ENCODE data around the gene KIAA0825. TPM values are rescaled to one million over a fixed set of nuclear protein-coding genes. Genes with fewer than 3 reads are reported as not detected.
A peak's percentile ranks its signal among the peaks of the same experiment; 100 is the strongest.

KIAA0825 gene
- total and polyA plus RNA-seq, 5 donors: 0.43 to 4.2 (median 3.5) TPM

DNA sequence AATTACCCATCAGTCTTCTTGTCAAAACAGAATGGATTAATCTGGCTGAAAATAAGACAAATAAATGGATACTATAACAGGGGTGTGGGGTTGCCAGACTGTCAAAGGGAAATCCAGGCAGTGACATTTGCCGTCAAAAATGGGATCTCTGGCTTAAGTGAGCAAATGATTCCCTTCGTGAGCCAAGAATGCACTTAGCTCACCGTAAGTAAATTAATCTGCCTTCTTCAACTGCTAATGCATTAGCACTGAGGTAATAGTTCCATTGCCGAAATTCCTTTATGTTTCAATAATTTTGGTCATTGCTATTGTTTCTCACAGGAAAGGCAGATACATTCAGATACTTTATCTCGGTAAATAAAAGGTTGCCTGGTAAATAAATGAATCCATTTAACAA, 377.8 kb downstream of the KIAA0825 start:
- no peak for DNase-seq
- intact Hi-C loops (cut with DNase I): no loop called here
- 56% methylated on average over 5 of the region's 5 CpGs for WGBS
- Histone ChIP-seq H3K4me1 (ENCODE audit: control insufficient read depth, insufficient read depth, low read length) (no peaks in the 10 kb centered on the region), H3K27me3 (ENCODE audit: control insufficient read depth, insufficient read depth) (no peaks in the 10 kb centered on the region), H3K27ac (ENCODE audit: low read length) (no peak overlapping the region), H3K4me3 (ENCODE audit: low read length) (no peak overlapping the region), H3K9me3 (ENCODE audit: control insufficient read depth, low read length) (no peaks in the 10 kb centered on the region)
- no peak for ATAC-seq

DNA sequence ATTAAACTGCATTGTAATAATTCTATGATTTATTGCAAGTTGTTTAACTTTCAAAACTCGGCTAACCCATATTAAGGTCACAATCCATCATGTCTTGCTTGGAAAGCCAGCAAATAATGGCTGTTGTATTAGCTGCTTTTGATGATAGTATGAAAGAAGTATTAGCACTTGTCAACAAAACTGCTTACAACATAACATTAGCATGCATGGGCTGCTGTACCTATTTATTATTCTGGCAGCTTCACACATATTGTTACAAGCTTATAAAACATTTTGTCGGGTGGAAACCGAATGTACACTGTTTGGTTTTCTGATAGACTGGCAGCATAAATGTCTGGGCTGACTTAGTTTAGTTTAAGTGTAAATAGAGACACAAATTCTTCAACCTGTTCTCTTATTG, 378.3 kb downstream of the KIAA0825 start:
- ATAC-seq (no peak), DNase-seq (no peak)
- 55% methylated on average over 3 of the region's 3 CpGs for WGBS
- Histone ChIP-seq H3K27me3 (ENCODE audit: control insufficient read depth, insufficient read depth) (no peaks in the 10 kb centered on the region), H3K27ac (ENCODE audit: low read length) (no peak overlapping the region), H3K4me3 (ENCODE audit: low read length) (no peak overlapping the region), H3K9me3 (ENCODE audit: control insufficient read depth, low read length) (no peaks in the 10 kb centered on the region), H3K4me1 (ENCODE audit: control insufficient read depth, insufficient read depth, low read length) (no peaks in the 10 kb centered on the region)
- intact Hi-C loops (cut with DNase I): no loop called here

DNA sequence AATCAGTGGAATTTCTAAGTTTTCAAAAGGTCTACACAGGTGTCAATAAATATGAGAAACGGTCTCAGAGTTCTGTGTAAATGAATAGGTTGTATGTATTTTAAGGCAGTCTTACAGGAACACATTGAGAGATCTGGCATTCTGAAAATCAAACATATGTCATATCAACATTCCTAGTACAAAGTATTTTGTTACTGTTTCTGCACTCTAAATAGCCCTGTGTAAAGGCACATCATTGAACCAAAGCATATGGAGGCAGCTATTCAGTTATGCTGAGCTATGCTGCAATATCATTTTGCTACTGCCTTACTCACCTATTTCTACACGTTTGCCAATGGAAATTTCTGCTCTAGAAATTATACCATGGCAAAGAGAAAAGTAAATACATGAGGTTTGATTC, 379.1 kb downstream of the KIAA0825 start:
- Histone ChIP-seq H3K4me3 (ENCODE audit: low read length) (no peak overlapping the region), H3K27ac (ENCODE audit: low read length) (no peak overlapping the region), H3K9me3 (ENCODE audit: control insufficient read depth, low read length) (no peaks in the 10 kb centered on the region), H3K4me1 (ENCODE audit: control insufficient read depth, insufficient read depth, low read length) (no peaks in the 10 kb centered on the region), H3K27me3 (ENCODE audit: control insufficient read depth, insufficient read depth) (no peaks in the 10 kb centered on the region)
- intact Hi-C loops (cut with DNase I): no loop called here
- DNase-seq (no peak), ATAC-seq (no peak)
- WGBS: 57% methylated on average over 2 of the region's 2 CpGs

DNA sequence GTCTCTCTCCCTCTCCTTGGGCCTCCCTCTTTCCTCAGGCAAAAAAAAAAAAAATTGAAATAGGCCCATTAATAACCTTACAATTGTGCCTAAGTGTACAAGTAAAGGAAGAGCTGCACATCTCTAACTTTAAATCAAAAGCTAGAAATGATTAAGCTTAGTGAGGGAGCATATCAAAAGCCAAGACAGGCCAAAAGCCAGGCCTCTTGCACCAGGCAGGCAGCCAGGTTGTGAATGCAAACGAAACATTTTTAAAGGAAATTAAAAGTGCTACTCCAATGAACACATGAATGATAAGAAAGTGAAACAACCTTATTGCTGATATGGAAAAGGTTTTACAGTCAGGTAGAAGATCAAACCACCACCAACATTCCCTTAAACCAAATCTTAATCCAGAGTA, 383.4 kb downstream of the KIAA0825 start:
- no peak overlapping the region for H3K27ac ChIP-seq (ENCODE audit: low read length)
- H3K4me3 ChIP-seq (ENCODE audit: low read length): no peak overlapping the region
- intact Hi-C loops (cut with DNase I): no loop called here
- 55% methylated on average over 1 of the region's 1 CpG for WGBS
- no peaks in the 10 kb centered on the region for H3K4me1 ChIP-seq (ENCODE audit: control insufficient read depth, insufficient read depth, low read length)
- no peaks in the 10 kb centered on the region for H3K9me3 ChIP-seq (ENCODE audit: control insufficient read depth, low read length)
- DNase-seq: no peak
- no peak for ATAC-seq
- no peaks in the 10 kb centered on the region for H3K27me3 ChIP-seq (ENCODE audit: control insufficient read depth, insufficient read depth)

DNA sequence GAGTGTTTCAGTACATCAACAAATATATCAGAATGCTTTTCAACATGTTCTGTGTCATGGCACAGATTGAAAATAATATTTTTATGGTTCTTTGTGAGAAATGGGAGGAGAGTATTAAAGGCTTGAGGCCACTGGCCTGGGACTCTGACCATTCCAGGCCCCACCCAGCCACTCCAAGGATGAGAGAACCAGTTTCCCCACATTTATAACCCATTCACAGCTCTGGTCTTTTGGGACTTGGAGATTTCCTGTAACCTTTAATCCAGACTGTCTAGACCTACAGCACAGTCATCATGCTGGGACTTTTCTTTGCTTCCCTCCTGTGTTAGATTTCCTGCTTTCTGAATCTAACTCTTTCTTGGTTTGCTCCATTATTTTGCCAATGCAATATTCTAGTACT, 389.6 kb downstream of the KIAA0825 start:
- Histone ChIP-seq H3K9me3 (ENCODE audit: control insufficient read depth, low read length) (no peaks in the 10 kb centered on the region), H3K4me3 (ENCODE audit: low read length) (no peak overlapping the region), H3K27ac (ENCODE audit: low read length) (no peak overlapping the region), H3K27me3 (ENCODE audit: control insufficient read depth, insufficient read depth) (no peaks in the 10 kb centered on the region), H3K4me1 (ENCODE audit: control insufficient read depth, insufficient read depth, low read length) (no peaks in the 10 kb centered on the region)
- intact Hi-C loops (cut with DNase I): no loop called here
- no peak for ATAC-seq
- peak in 2 of 3 donors; percentile 11 to 31 for DNase-seq

DNA sequence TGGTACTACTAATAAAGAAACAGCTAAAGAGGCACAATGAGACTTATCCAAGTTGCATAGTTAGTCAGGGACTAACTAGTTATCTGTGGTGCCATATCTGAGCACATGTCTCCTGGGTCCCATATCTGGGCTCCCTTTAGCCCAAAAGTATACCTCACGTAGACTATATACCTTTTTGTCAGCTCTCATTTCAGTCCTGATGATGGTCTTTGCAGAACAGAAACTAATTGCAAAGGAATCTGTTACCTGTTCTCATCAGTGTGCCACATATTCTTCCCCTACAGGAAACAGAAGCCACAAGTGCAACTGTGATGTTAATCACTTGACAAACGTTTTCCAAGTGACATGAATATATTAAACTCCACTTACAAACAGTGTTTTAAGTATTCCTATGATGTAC, 395.2 kb downstream of the KIAA0825 start:
- intact Hi-C loops (cut with DNase I): no loop called here

DNA sequence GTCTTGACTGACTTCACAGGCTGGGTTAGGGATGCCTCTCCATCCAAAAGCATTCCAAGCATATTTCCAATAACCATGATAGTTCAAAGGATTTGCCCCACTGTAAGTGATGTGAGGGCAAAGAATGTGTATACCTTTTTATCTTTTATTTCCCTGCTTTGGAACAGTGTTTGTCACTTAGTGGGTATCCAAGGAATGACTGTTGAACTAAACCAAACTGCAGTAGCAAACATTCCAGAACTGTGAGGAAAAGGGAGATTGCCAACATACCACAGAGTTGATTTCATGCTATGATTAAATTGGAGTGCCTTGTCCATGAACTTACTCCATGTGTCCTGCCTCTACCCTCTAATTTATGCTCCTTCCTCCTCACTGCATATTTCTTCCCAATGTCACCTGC, 400.0 kb downstream of the KIAA0825 start:
- Histone ChIP-seq H3K9me3 (ENCODE audit: control insufficient read depth, low read length) (no peaks in the 10 kb centered on the region), H3K27ac (ENCODE audit: low read length) (no peak overlapping the region), H3K4me3 (ENCODE audit: low read length) (no peak overlapping the region), H3K27me3 (ENCODE audit: control insufficient read depth, insufficient read depth) (no peaks in the 10 kb centered on the region), H3K4me1 (ENCODE audit: control insufficient read depth, insufficient read depth, low read length) (no peaks in the 10 kb centered on the region)
- DNase-seq (no peak), ATAC-seq (no peak)
- intact Hi-C loops (cut with DNase I): no loop called here

More for the DNA sequence above, 395.2 kb downstream of the KIAA0825 start:
- Histone ChIP-seq H3K27me3 (ENCODE audit: control insufficient read depth, insufficient read depth) (no peaks in the 10 kb centered on the region), H3K9me3 (ENCODE audit: control insufficient read depth, low read length) (no peaks in the 10 kb centered on the region), H3K4me1 (ENCODE audit: control insufficient read depth, insufficient read depth, low read length) (no peaks in the 10 kb centered on the region), H3K27ac (ENCODE audit: low read length) (no peak overlapping the region), H3K4me3 (ENCODE audit: low read length) (no peak overlapping the region)
- no peak for ATAC-seq
- DNase-seq: no peak
- 42% methylated on average over 2 of the region's 2 CpGs for WGBS

DNA sequence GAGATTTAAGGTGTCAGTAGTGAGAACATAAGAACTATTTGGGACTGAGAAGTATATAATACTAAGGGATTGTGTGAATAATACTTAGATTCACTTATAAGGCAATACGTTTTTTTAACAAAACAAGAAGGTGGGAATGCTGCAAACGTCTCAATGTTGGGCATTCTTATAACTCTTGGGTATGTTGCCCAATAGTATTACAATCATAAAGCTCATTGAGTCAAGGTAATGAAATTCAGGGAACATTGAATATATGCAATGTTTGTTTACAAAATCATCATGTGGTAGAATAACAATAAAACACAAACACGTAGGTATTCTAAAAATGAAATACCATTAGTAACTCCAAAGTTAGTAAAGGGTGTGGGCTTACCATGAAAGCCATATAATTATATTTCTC, 400.7 kb downstream of the KIAA0825 start:
- no peaks in the 10 kb centered on the region for H3K9me3 ChIP-seq (ENCODE audit: control insufficient read depth, low read length)
- no peak overlapping the region for H3K4me3 ChIP-seq (ENCODE audit: low read length)
- no peak for DNase-seq
- no peak for ATAC-seq
- H3K4me1 ChIP-seq (ENCODE audit: control insufficient read depth, insufficient read depth, low read length): no peaks in the 10 kb centered on the region
- 85% methylated on average over 3 of the region's 3 CpGs for WGBS
- H3K27me3 ChIP-seq (ENCODE audit: control insufficient read depth, insufficient read depth): no peaks in the 10 kb centered on the region
- H3K27ac ChIP-seq (ENCODE audit: low read length): no peak overlapping the region
- intact Hi-C loops (cut with DNase I): no loop called here

DNA sequence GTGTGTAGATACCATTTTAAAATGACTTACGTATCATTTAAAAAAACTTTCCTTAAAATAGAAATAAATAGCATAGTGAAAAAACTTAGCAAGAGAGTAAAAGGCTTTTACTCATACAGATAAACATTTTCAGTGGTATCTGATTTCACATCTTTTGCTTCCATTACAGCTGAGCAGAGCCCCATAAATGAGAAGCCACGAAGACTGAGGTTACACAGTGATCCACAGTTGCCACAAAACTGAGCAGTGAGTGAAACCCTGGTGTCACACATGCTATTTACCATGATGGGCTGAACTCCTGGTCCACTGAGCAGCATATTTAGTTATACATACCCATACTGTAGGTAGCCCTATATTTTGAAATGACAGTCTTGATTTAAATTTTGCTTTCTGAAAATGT, 401.2 kb downstream of the KIAA0825 start:
- Histone ChIP-seq H3K27ac (ENCODE audit: low read length) (no peak overlapping the region), H3K27me3 (ENCODE audit: control insufficient read depth, insufficient read depth) (no peaks in the 10 kb centered on the region), H3K4me3 (ENCODE audit: low read length) (no peak overlapping the region), H3K9me3 (ENCODE audit: control insufficient read depth, low read length) (no peaks in the 10 kb centered on the region), H3K4me1 (ENCODE audit: control insufficient read depth, insufficient read depth, low read length) (no peaks in the 10 kb centered on the region)
- 85% methylated on average over 2 of the region's 2 CpGs for WGBS
- intact Hi-C loops (cut with DNase I): no loop called here
- ATAC-seq: no peak
- no peak for DNase-seq

DNA sequence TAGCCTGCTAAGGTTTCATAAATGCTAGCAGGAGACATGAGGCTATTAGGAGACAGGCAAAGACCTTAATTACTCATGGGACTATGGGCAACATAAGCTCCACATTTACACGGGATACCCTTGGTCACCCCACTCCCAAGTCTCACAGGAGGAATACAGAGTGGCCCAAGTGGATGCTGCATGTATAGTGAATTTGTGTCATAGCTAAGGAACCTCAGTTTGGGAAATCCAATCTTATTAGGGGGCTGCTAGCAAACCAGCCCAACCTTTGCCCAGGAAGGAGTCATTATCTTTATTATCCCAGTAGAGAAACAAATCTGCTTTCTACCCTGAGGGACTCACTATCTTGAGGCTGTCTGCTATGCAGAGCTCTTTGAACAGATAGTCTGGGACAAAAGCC, 405.9 kb downstream of the KIAA0825 start:
- no peak for ATAC-seq
- intact Hi-C loops (cut with DNase I): no loop called here
- Histone ChIP-seq H3K27ac (ENCODE audit: low read length) (no peak overlapping the region), H3K4me3 (ENCODE audit: low read length) (no peak overlapping the region), H3K4me1 (ENCODE audit: control insufficient read depth, insufficient read depth, low read length) (no peaks in the 10 kb centered on the region), H3K27me3 (ENCODE audit: control insufficient read depth, insufficient read depth) (no peaks in the 10 kb centered on the region), H3K9me3 (ENCODE audit: control insufficient read depth, low read length) (no peaks in the 10 kb centered on the region)
- DNase-seq: no peak
- 62% methylated on average over 1 of the region's 1 CpG for WGBS

DNA sequence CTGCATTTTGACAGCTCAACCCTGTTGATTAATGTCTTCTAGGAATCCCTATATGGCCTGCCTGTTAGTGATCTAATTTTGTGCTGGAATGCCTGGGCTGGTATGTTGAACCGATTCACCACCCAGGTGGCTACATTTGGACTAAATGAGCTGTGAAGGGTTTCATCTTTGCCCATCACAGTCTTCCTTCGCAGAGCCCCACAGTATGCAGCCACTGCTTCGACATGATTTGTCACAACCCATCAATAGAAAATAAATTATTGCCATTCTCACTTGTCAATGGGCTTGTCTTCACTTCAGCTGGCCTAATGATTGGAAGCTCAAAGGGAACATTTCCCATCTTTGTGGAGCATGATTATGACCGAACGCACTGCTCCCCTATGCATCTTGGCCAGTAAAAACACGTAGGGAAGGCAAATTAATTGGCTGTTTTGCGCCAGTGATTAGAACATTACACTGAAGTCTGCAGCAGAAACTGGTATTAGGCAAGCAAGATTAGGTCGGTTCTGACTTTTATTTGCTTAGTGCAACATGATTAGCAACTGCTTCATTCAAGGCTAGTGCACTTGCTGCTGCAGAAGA, 408.5 kb downstream of the KIAA0825 start:
- Histone ChIP-seq H3K27me3 (ENCODE audit: control insufficient read depth, insufficient read depth) (no peaks in the 10 kb centered on the region), H3K27ac (ENCODE audit: low read length) (no peak overlapping the region), H3K4me3 (ENCODE audit: low read length) (no peak overlapping the region), H3K9me3 (ENCODE audit: control insufficient read depth, low read length) (no peaks in the 10 kb centered on the region), H3K4me1 (ENCODE audit: control insufficient read depth, insufficient read depth, low read length) (no peaks in the 10 kb centered on the region)
- intact Hi-C loops (cut with DNase I): no loop called here
- no peak for ATAC-seq
- 70% methylated on average over 8 of the region's 8 CpGs for WGBS
- no peak for DNase-seq

DNA sequence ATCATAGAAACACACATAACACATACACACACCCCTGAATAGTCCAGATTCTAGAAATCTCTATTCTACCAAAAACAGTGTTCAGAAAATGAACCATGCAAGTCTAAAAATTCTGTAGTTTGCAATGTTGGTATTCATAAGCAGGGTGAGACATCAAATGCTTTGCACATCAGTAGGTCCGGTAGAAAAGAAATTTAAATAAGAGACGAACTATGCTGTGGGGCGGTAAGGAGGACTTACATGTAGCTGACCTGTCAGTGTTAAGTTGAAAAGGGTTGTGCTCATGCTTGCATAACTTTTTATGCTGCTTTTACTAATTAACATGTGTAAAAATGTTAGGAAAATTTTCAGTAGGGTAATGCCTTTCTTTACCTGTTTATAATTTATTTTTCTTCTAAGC, 409.1 kb downstream of the KIAA0825 start:
- WGBS: 94% methylated on average over 3 of the region's 3 CpGs
- ATAC-seq: no peak
- no peak overlapping the region for H3K4me3 ChIP-seq (ENCODE audit: low read length)
- H3K4me1 ChIP-seq (ENCODE audit: control insufficient read depth, insufficient read depth, low read length): no peaks in the 10 kb centered on the region
- H3K9me3 ChIP-seq (ENCODE audit: control insufficient read depth, low read length): no peaks in the 10 kb centered on the region
- DNase-seq: no peak
- H3K27ac ChIP-seq (ENCODE audit: low read length): no peak overlapping the region
- H3K27me3 ChIP-seq (ENCODE audit: control insufficient read depth, insufficient read depth): no peaks in the 10 kb centered on the region
- intact Hi-C loops (cut with DNase I): no loop called here

Measured in right cardiac atrium (tissue), 5 donors.